PC-3 (cell line): ENCODE data around the gene CEP76. TPM values are rescaled to one million over a fixed set of nuclear protein-coding genes. Genes with fewer than 3 reads are reported as not detected.

Experiments
- ATAC-seq: fragments of 200-7000 bp; cut with Tn5 transposase; 2 replicates; pipeline ENCODE4 v1.9.1; 2020; ENCODE audit warnings: mild to moderate bottlenecking, moderate library complexity
- BruUV-seq: library from RNA; stranded (reverse); fragments of 400-500 nt; replicated peaks from 2 replicates; lab custom pipeline; 2021; lab: Mats Ljungman, UMichigan
- CTCF ChIA-PET: fragments of 300-600 bp; sonication (Branson Sonifier 250); formaldehyde crosslinking; loops from one replicate; lab custom pipeline; 2022; ENCODE audit warnings: antibody characterized with exemption; lab: Charles Lee
- POLR2A ChIA-PET: fragments of 300-600 bp; sonication (Branson Sonifier 250); formaldehyde crosslinking; loops from one replicate; lab custom pipeline; 2022; ENCODE audit warnings: antibody characterized with exemption; ENCODE audit not compliant: unreplicated experiment; lab: Charles Lee
- DNase-seq: peaks from one replicate; pipeline ENCODE4 v3.0.0-alpha.2; 2015
- H2AFZ ChIP-seq: fragments of 300-600 bp; sonication (generic); 2 replicates; pipeline ENCODE4 v1.6.0; 2016; ENCODE audit warnings: antibody characterized with exemption, low read length
- H3F3A ChIP-seq: fragments of 300-600 bp; sonication (generic); one replicate; pipeline ENCODE4 v1.6.0; 2017; ENCODE audit warnings: antibody characterized with exemption, low read length, control low read depth, mild to moderate bottlenecking; ENCODE audit not compliant: unreplicated experiment
- H3K27ac ChIP-seq: fragments of 300-600 bp; sonication (generic); 2 replicates; pipeline ENCODE4 v1.5.1; 2016; ENCODE audit warnings: mild to moderate bottlenecking, low read length
- H3K27me3 ChIP-seq: fragments of 300-600 bp; sonication (generic); 2 replicates; pipeline ENCODE4 v1.6.1; 2016; ENCODE audit warnings: low read length, mixed read lengths
- H3K36me3 ChIP-seq: fragments of 300-600 bp; sonication (generic); 2 replicates; pipeline ENCODE4 v1.6.1; 2016; ENCODE audit warnings: low read depth, mixed run types, low read length, mixed read lengths
- H3K4me1 ChIP-seq: fragments of 300-600 bp; sonication (generic); 2 replicates; pipeline ENCODE4 v1.5.1; 2016; ENCODE audit warnings: low read length; ENCODE audit not compliant: insufficient read depth
- H3K4me2 ChIP-seq: fragments of 300-600 bp; sonication (generic); 2 replicates; pipeline ENCODE4 v1.6.0; 2016; ENCODE audit warnings: low read length
- H3K4me3 ChIP-seq: fragments of 300-600 bp; sonication (generic); 2 replicates; pipeline ENCODE4 v1.5.1; 2016; ENCODE audit warnings: mild to moderate bottlenecking, low read length, mixed read lengths
- H3K79me2 ChIP-seq: fragments of 300-600 bp; sonication (generic); 2 replicates; pipeline ENCODE4 v1.6.1; 2017; ENCODE audit warnings: low read length, mixed read lengths
- H3K9ac ChIP-seq: fragments of 300-600 bp; sonication (generic); 2 replicates; pipeline ENCODE4 v1.6.0; 2016; ENCODE audit warnings: mild to moderate bottlenecking, low read length
- H3K9me2 ChIP-seq: fragments of 300-600 bp; sonication (generic); replicated peaks from 2 replicates; pipeline ENCODE4 v1.6.1; 2016; ENCODE audit warnings: mixed run types, low read length, mixed read lengths
- H3K9me3 ChIP-seq: fragments of 300-600 bp; sonication (generic); 2 replicates; pipeline ENCODE4 v1.6.1; 2016; ENCODE audit warnings: low read length, mixed read lengths
- H4K20me1 ChIP-seq: fragments of 300-600 bp; sonication (generic); 2 replicates; pipeline ENCODE4 v1.6.1; 2016; ENCODE audit warnings: low read length, mixed read lengths
- EZH2 ChIP-seq: fragments of 300-600 bp; sonication (generic); IDR thresholded peaks from one replicate; pipeline ENCODE4 v1.6.1; 2017; ENCODE audit warnings: antibody characterized with exemption, mild to moderate bottlenecking, low read length; ENCODE audit not compliant: unreplicated experiment
- EZH2phosphoT487 ChIP-seq: fragments of 300-600 bp; sonication (generic); IDR thresholded peaks from 2 replicates; pipeline ENCODE4 v1.6.1; 2018; ENCODE audit warnings: mild to moderate bottlenecking, antibody characterized with exemption, low read length, borderline replicate concordance
- intact Hi-C: fragments of 100-400 bp; cut with micrococcal nuclease; formaldehyde crosslinking; loops from 2 replicates; pipeline ENCODE4 v1.9.0; 2023
- total RNA-seq: library from RNA; depleted of rRNA; stranded (reverse); fragments of >200 nt; gene quantifications from 2 replicates; pipeline ENCODE4 v1.2.3, GENCODE V29; 2014
- TF ChIP-seq, protein P1 (sequence below): fragments of 300-600 bp; sonication (generic); conservative IDR thresholded peaks from 2 replicates; pipeline ENCODE4 v1.5.1; 2017; ENCODE audit warnings: antibody characterized with exemption, low read depth, mild to moderate bottlenecking, low read length

CEP76 gene
- total RNA-seq, 1 experiment from 2014 or later, result 25.1 TPM

DNA sequence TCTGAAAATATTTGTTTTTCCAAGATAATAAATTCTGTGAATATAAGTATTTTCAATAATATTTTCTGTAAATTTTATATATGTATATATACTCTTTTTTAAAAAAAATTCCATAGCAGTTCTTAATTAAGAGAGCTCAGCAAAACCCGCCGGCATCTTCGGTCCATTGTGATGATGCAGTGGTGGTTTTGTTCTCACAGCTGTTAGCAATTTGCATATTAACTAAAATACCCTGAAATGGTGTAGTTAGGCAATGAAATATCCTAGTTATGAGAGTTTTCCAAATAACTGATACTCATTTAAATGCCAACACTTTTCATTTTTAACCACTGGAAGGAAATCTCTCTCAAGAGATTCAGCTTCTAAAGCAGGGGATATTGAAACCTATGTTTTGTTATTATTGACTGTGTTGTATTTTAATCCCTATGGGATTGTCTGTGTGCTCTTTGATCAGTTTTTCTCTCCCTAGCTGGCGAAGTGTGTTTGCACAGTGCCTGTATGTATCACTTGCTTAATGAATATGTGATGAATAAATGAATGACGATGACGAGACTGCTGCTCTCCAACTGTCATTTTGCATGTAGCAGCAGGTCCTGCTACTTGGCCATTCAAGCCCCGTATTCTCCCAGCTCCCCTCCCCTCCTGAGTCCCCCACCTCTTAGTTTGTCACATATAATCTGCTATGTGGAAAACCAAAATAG lies 42.7 kb upstream of the CEP76 start:
- no peaks in the 10 kb centered on the region for H3K36me3 ChIP-seq
- TF ChIP-seq, protein P1, sequence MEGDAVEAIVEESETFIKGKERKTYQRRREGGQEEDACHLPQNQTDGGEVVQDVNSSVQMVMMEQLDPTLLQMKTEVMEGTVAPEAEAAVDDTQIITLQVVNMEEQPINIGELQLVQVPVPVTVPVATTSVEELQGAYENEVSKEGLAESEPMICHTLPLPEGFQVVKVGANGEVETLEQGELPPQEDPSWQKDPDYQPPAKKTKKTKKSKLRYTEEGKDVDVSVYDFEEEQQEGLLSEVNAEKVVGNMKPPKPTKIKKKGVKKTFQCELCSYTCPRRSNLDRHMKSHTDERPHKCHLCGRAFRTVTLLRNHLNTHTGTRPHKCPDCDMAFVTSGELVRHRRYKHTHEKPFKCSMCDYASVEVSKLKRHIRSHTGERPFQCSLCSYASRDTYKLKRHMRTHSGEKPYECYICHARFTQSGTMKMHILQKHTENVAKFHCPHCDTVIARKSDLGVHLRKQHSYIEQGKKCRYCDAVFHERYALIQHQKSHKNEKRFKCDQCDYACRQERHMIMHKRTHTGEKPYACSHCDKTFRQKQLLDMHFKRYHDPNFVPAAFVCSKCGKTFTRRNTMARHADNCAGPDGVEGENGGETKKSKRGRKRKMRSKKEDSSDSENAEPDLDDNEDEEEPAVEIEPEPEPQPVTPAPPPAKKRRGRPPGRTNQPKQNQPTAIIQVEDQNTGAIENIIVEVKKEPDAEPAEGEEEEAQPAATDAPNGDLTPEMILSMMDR, result no peak
- TF ChIP-seq EZH2phosphoT487 (no peak), EZH2 (no peak)
- H4K20me1 ChIP-seq, result no peaks in the 10 kb centered on the region
- no peak overlapping the region for H3K9ac ChIP-seq
- intact Hi-C loops, result no loop called here
- H3K9me3 ChIP-seq, result no peaks in the 10 kb centered on the region
- no peaks in the 10 kb centered on the region for H3K27me3 ChIP-seq
- peaks cover 27% of the 10 kb centered on the region for H3K4me1 ChIP-seq
- H3K79me2 ChIP-seq, result no peaks in the 10 kb centered on the region
- ATAC-seq, result no peak
- ChIA-PET POLR2A (no interaction called here), CTCF (interaction anchor here (2.0 kb wide), 1 partner anchor 189 kb away, joined by 22 read pairs; no protein-coding TSS in a partner anchor)
- H3K27ac ChIP-seq, result no peak overlapping the region
- no peak overlapping the region for H3K4me2 ChIP-seq
- H3K4me3 ChIP-seq, result no peak overlapping the region
- no TSS peak for BruUV-seq
- no peak for DNase-seq
- H3K9me2 ChIP-seq, result no peaks in the 10 kb centered on the region
- no peak overlapping the region for H2AFZ ChIP-seq
- peaks cover 7% of the 10 kb centered on the region for H3F3A ChIP-seq

DNA sequence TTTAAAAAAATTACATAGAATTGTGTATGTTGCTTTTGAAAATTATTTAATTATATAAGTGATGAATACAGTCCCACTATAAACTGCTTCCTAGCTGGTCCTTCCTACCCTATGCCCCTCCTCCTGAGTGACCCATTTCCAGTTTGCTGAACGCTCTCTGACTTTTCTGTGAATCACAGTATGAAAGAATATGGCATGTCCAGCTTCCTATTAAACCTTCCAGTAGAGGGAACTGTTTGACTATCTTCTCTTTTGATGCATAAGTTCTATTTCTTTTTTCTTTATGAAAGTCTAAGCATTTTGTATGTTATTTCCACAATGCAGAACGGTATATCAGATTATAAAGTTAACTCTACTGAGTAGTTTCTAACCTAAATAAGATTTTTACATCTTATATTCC lies 41.6 kb upstream of the CEP76 start:
- no peaks in the 10 kb centered on the region for H3K36me3 ChIP-seq
- peaks cover 7% of the 10 kb centered on the region for H3F3A ChIP-seq
- H3K9me3 ChIP-seq, result no peaks in the 10 kb centered on the region
- H3K4me3 ChIP-seq, result no peak overlapping the region
- H3K27ac ChIP-seq, result no peak overlapping the region
- peak; percentile 56 for ATAC-seq
- no peaks in the 10 kb centered on the region for H4K20me1 ChIP-seq
- no peak for TF ChIP-seq EZH2
- TF ChIP-seq, protein P1, result peak; percentile 91
- no peak overlapping the region for H3K4me2 ChIP-seq
- peak; percentile 92 for DNase-seq
- intact Hi-C loops, result loop anchor here (1.0 to 5.0 kb wide), 6 partner anchors 17 to 415 kb away; no protein-coding TSS in a partner anchor
- CTCF ChIA-PET, result interaction anchor here (0.5 to 2.0 kb wide), 13 partner anchors 17 to 416 kb away, joined by 3 to 22 read pairs (median 4); partner anchors contain the start of genes CEP192 and PTPN2
- H3K4me1 ChIP-seq, result peaks cover 27% of the 10 kb centered on the region
- BruUV-seq, result no TSS peak
- POLR2A ChIA-PET, result interaction anchor here (0.5 to 0.7 kb wide), 3 partner anchors 139 to 147 kb away, joined by 3 to 5 read pairs (median 3); no protein-coding TSS in a partner anchor
- H2AFZ ChIP-seq, result no peak overlapping the region
- H3K9me2 ChIP-seq, result no peaks in the 10 kb centered on the region
- H3K79me2 ChIP-seq, result no peaks in the 10 kb centered on the region
- no peak overlapping the region for H3K9ac ChIP-seq
- H3K27me3 ChIP-seq, result no peaks in the 10 kb centered on the region

DNA sequence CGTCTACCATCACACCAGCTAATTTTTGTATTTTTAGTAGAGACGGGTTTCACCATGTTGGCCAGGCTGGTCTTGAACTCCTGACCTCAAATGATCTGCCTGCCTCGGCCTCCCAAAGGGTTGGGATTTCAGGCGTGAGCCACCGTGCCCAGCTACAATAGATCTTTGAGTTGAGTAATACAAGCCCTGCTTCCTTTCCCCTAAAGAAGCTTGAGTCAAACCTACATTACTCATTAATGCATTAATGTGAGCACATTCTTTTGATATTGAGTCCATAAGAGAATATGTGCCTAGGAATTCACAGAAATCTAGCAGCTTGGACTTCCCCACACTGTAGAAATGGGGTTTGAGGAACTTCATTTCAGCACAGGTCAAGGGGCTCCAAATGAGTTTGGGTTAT lies 39.9 kb upstream of the CEP76 start:
- Histone ChIP-seq H3K79me2 (no peaks in the 10 kb centered on the region), H3K27me3 (no peaks in the 10 kb centered on the region), H3K9me2 (no peaks in the 10 kb centered on the region), H3K9ac (no peak overlapping the region), H3K4me3 (no peak overlapping the region), H3F3A (peaks cover 7% of the 10 kb centered on the region), H3K4me2 (peak overlapping the region; percentile 20), H3K27ac (peak overlapping the region; percentile 83), H4K20me1 (no peaks in the 10 kb centered on the region), H2AFZ (no peak overlapping the region), H3K36me3 (no peaks in the 10 kb centered on the region), H3K9me3 (no peaks in the 10 kb centered on the region), H3K4me1 (peaks cover 27% of the 10 kb centered on the region)
- TF ChIP-seq EZH2 (no peak), EZH2phosphoT487 (no peak)
- TF ChIP-seq, protein P1, result no peak
- intact Hi-C loops, result loop anchor here (5.0 kb wide), 2 partner anchors 95 to 350 kb away; no protein-coding TSS in a partner anchor
- ChIA-PET CTCF (interaction anchor here (0.6 kb wide), 1 partner anchor 192 kb away, joined by 4 read pairs; no protein-coding TSS in a partner anchor), POLR2A (interaction anchor here (0.6 kb wide), 1 partner anchor 282 kb away, joined by 5 read pairs; no protein-coding TSS in a partner anchor)
- BruUV-seq, result no TSS peak
- DNase-seq (peak; percentile 93), ATAC-seq (peak; percentile 54)
